HFF-Myc (cell line): Measurements from ENCODE around the gene ZFP36L1.

Source experiments
- DNase-seq: peaks from one replicate; pipeline ENCODE4 v3.0.0-alpha.2; 2011; ENCODE audit warnings: low read depth; ENCODE audit errors: extremely low read depth
- H3K4me3 ChIP-seq: replicated peaks from 2 replicates; pipeline ENCODE4 v1.5.1; 2011; ENCODE audit warnings: low read depth, mild to moderate bottlenecking, control low read depth, low read length
- CTCF ChIP-seq: IDR thresholded peaks from 2 replicates; pipeline ENCODE4 v1.5.1; 2012; ENCODE audit warnings: mild to moderate bottlenecking, low read depth, low read length, control low read depth; ENCODE audit errors: missing control alignments

Gene ZFP36L1

GRCh38 chr14:68762953-68763764 is 29.7 kb downstream of the ZFP36L1 start:
- TF ChIP-seq CTCF: no peak
- no peak overlapping the region for H3K4me3 ChIP-seq
- no peak for DNase-seq

- no peak overlapping the region for H3K4me3 ChIP-seq
- no peak for DNase-seq
- no peak for TF ChIP-seq CTCF
Measured at GRCh38 chr14:68761391-68761790, 31.5 kb downstream of the ZFP36L1 start.

GRCh38 chr14:68760761-68761160 is 32.1 kb downstream of the ZFP36L1 start:
- no peak overlapping the region for H3K4me3 ChIP-seq
- no peak for TF ChIP-seq CTCF
- DNase-seq: no peak

GRCh38 chr14:68759937-68760336 is 32.9 kb downstream of the ZFP36L1 start:
- TF ChIP-seq CTCF: no peak
- DNase-seq: no peak
- H3K4me3 ChIP-seq: no peak overlapping the region

GRCh38 chr14:68759017-68759560 is 33.8 kb downstream of the ZFP36L1 start:
- DNase-seq: no peak
- no peak for TF ChIP-seq CTCF
- H3K4me3 ChIP-seq: no peak overlapping the region

GRCh38 chr14:68758301-68758700 is 34.6 kb downstream of the ZFP36L1 start:
- DNase-seq: no peak
- TF ChIP-seq CTCF: no peak
- no peak overlapping the region for H3K4me3 ChIP-seq

GRCh38 chr14:68757618-68758081 is 35.2 kb downstream of the ZFP36L1 start:
- no peak for DNase-seq
- H3K4me3 ChIP-seq: no peak overlapping the region
- TF ChIP-seq CTCF: no peak
